ENCODE results near the gene FOXO3.

FOXO3 gene

GRCh38 chr6:108689272-108690161 lies 128.8 kb downstream of the FOXO3 start:
- no peak for DNase-seq

GRCh38 chr6:108690326-108691049 lies 129.8 kb downstream of the FOXO3 start:
- DNase-seq = no peak

GRCh38 chr6:108693430-108694154 lies 132.9 kb downstream of the FOXO3 start:
- DNase-seq = no peak

DNA sequence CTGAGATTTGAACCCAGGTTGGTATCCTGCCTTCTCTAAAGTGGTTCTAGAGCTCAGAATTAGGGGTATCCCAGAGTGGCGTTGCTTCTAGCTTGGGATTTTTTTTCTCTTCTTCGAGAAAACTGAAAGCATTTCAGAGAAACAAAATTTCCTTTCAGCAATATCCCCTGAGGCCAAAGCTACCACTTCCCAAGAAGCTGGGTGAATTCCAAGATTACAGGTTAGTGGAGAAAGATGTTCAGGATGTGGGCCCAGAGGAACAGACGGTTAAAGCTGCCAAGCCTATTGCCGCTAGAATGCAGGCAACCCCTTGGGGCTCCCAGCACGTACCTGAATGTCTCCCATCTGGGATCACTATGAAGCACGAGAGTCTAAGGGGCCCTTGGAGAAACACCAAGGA lies 134.1 kb downstream of the FOXO3 start:
- no peak for DNase-seq

DNA sequence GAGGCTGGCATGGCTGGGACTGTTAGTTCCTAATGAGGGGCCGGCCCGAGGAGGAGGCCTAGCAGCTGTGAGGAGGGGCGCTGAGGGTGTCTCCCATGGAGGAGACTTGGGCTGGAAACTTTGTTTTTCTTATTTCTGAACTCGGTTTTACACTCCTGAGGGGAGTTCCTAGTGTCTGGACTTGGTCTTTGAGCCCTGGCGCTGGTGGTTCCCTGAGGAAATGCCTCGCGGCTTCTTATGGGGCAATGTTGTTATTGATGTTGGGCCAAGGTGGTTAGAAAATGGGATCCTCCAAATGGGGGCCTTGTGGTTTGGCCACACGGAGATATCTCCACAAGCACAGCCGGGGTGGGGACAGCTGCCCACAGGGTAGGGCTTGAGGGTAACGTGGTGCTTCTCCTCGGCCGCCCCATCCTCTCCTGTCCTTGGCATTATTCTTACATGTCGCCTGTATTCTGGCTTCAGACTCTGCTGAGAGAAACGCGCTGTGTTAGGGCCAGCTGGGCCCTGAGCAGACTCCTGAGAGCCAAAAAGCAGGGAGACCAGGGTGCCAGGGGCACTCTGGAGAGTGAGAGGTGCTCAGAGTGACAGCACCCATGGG lies 136.9 kb downstream of the FOXO3 start:
- DNase-seq = no peak

GRCh38 chr6:108698593-108699289 lies 138.0 kb downstream of the FOXO3 start:
- DNase-seq = no peak

- DNase-seq = no peak
Measured at GRCh38 chr6:108699290-108700041, 138.7 kb downstream of the FOXO3 start.

- no peak for DNase-seq
Measured at GRCh38 chr6:108702106-108702851, 141.6 kb downstream of the FOXO3 start.

GRCh38 chr6:108706649-108707048 lies 145.9 kb downstream of the FOXO3 start:
- DNase-seq = no peak

DNA sequence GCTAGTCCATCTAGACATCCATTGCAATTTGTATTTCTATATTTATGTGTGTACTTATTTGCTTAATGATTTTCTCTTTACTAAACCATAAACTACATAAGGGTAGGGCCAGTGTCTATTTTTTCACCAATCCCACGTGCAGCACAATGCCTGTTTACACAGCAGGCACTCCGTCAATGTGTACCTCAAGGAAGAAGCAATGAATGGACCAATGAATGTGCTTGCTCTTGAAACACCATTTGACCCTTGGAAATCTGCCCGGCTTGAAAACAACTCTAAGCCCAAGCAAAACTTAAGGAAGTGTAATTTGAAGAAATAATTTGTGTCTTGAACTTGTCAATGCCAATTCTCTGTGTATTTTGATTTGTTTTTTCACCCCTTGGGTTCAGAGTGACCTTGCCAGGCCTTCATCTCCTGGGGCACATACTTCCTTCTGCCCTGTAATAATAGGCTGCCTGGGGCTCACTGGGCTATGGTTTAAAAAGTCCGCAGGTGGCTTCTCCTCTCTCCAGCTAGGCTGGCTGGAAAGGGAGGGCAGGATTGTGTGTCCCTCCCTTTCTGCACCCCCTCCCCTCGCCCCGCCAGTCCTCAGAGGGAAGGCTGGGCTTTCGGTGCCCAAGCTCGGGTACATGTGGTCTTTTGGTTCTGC lies 146.7 kb downstream of the FOXO3 start:
- no peak for DNase-seq

DNA sequence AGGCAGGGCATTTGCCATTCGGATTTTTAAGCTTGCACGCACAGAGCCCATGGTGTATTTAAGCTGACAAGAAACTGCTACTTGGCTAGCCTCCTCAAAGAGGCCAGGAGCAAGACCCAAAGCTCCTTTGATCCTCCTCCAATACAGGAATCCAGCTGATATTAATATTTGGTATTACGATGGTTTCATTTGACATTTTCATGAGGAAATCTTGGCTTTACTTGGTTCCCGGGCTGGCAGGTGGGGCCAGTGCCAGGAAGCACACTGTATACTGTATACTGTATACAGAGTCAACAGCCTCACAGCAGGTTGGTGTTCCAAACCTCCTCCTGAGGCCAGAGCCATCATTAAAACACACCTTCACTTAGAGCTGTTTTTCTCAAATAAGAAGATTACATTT lies 149.3 kb downstream of the FOXO3 start:
- DNase-seq = no peak

- DNase-seq = no peak
Measured at GRCh38 chr6:108710551-108710950, 149.8 kb downstream of the FOXO3 start.

GRCh38 chr6:108711071-108711470 lies 150.4 kb downstream of the FOXO3 start:
- DNase-seq = no peak

- DNase-seq = no peak
Measured at GRCh38 chr6:108711826-108712225, 151.1 kb downstream of the FOXO3 start.

DNA sequence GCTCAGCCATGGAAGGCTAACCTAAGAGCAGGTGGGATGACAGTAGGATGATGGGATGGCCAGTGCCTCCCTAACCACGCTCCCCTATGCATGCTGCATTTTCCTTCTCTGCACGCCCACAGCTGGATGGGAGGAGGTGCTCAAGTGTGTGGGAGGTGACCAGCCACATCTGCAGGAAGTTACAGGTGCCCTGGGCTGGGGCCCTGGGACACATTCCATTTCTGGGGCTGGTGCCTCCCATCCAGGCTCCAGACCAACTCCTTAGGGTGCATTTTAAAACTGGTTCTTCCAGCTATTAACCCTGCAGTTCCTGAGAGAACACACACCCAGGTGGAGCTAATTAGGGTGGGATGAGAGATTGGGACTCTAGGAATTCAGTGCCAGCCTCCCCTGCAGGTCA lies 152.2 kb downstream of the FOXO3 start:
- DNase-seq = no peak

- DNase-seq = no peak
Measured at GRCh38 chr6:108714101-108714765, 153.5 kb downstream of the FOXO3 start.

DNA sequence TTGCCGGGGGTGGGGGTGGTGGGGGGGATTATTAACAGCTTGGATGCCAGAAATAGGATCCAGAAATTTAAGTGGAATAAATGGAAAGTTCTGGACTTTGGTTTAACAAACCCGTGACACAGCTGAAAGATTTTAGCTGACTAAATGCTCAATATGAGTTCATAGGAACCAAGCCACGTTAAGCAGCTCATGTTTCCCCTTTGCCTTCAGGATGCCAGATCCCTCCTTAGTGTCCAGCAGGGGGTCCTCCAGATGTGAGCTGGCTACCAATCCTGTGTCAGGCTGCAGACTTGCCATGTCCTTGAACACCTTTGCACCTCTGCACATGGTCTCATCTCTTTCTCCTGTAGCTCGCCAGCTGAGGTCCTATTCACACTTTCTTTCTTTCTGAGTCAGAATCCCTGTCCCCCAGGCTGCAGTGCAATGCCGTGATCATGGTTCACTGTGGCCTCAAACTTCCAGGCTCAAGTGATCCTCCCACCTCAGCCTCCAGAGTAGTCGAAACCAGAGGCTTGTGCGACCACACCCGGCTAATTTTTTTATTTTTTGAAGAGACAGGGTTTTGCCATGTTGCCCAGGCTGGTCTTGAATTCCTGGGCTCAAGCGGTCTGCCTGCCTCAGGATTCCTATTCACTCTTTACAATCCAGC lies 154.2 kb downstream of the FOXO3 start:
- no peak for DNase-seq

- no peak for DNase-seq
Measured at GRCh38 chr6:108715832-108716231, 155.1 kb downstream of the FOXO3 start.

Data from T-helper 9 cell (primary cell).